GM23338 (cell line): ENCODE data around the gene EHF. TPM values are rescaled to one million over a fixed set of nuclear protein-coding genes. Genes with fewer than 3 reads are reported as not detected.

Source experiments
- ATAC-seq: fragments of 200-7000 bp; cut with Tn5 transposase; 3 replicates; pipeline ENCODE4 v1.9.1; 2020
- DNase-seq: peaks from one replicate; pipeline ENCODE4 v3.0.0-alpha.2; 2015; ENCODE audit warnings: low spot score
- H2AFZ ChIP-seq: fragments of 200-600 bp; sonication (generic); 2 replicates; pipeline ENCODE4 v1.8.0; 2016; ENCODE audit warnings: antibody characterized with exemption, mild to moderate bottlenecking, moderate library complexity
- H3F3A ChIP-seq: fragments of 200-600 bp; sonication (generic); replicated peaks from 2 replicates; pipeline ENCODE4 v1.8.0; 2017; ENCODE audit warnings: antibody characterized with exemption, mixed run types, low read depth
- H3K27ac ChIP-seq: fragments of 200-600 bp; sonication (generic); 2 replicates; pipeline ENCODE4 v1.6.1; 2016; ENCODE audit warnings: low read depth
- H3K27me3 ChIP-seq: fragments of 200-600 bp; sonication (generic); 2 replicates; pipeline ENCODE4 v1.8.0; 2016; ENCODE audit warnings: mild to moderate bottlenecking, mixed run types, moderate library complexity; ENCODE audit not compliant: insufficient read depth
- H3K36me3 ChIP-seq: fragments of 200-600 bp; sonication (generic); 2 replicates; pipeline ENCODE4 v1.8.0; 2016; ENCODE audit warnings: mild to moderate bottlenecking; ENCODE audit not compliant: insufficient read depth
- H3K4me1 ChIP-seq: fragments of 200-600 bp; sonication (generic); 2 replicates; pipeline ENCODE4 v1.8.0; 2016; ENCODE audit warnings: mild to moderate bottlenecking, moderate library complexity; ENCODE audit not compliant: insufficient read depth
- H3K4me2 ChIP-seq: fragments of 200-600 bp; sonication (generic); 2 replicates; pipeline ENCODE4 v1.7.1; 2017; ENCODE audit warnings: mixed run types
- H3K4me3 ChIP-seq: fragments of 200-600 bp; sonication (generic); 2 replicates; pipeline ENCODE4 v1.6.1; 2016; ENCODE audit warnings: mixed run types
- H3K79me2 ChIP-seq: fragments of 200-600 bp; sonication (generic); replicated peaks from 2 replicates; pipeline ENCODE4 v1.8.0; 2017; ENCODE audit warnings: mild to moderate bottlenecking; ENCODE audit not compliant: insufficient read depth
- H3K9me2 ChIP-seq: fragments of 200-600 bp; sonication (generic); 2 replicates; pipeline ENCODE4 v1.8.0; 2017; ENCODE audit not compliant: insufficient read depth
- H4K20me1 ChIP-seq: fragments of 200-600 bp; sonication (generic); replicated peaks from 2 replicates; pipeline ENCODE4 v1.8.0; 2017; ENCODE audit warnings: mild to moderate bottlenecking; ENCODE audit not compliant: insufficient read depth
- H3K27ac Mint-ChIP-seq: 2 replicates; pipeline ENCODE4 v1.8.0; 2020; ENCODE audit warnings: inconsistent platforms, mild to moderate bottlenecking, moderate library complexity, mixed read lengths
- H3K27me3 Mint-ChIP-seq: 3 replicates; pipeline ENCODE4 v1.8.0; 2022; ENCODE audit warnings: low read depth, mild to moderate bottlenecking, moderate library complexity, mixed read lengths, inconsistent platforms; ENCODE audit not compliant: insufficient read depth, poor library complexity
- H3K36me3 Mint-ChIP-seq: 3 replicates; pipeline ENCODE4 v1.8.0; 2021; ENCODE audit warnings: low read depth, mild to moderate bottlenecking, inconsistent platforms, moderate library complexity, mixed read lengths
- H3K4me1 Mint-ChIP-seq: 3 replicates; pipeline ENCODE4 v1.8.0; 2020; ENCODE audit warnings: mild to moderate bottlenecking, inconsistent platforms, mixed read lengths
- H3K4me3 Mint-ChIP-seq: 3 replicates; pipeline ENCODE4 v1.8.0; 2021; ENCODE audit warnings: moderate library complexity, mild to moderate bottlenecking, inconsistent platforms, mixed read lengths
- H3K9me3 Mint-ChIP-seq: 3 replicates; pipeline ENCODE4 v1.8.0; 2020; ENCODE audit warnings: moderate library complexity, mild to moderate bottlenecking, inconsistent platforms, mixed read lengths
- CREB1 ChIP-seq: fragments of 250-450 bp; sonication (Bioruptor Pico); IDR thresholded peaks from 2 replicates; pipeline ENCODE4 v1.5.0; 2020; ENCODE audit warnings: low read depth, mild to moderate bottlenecking, moderate library complexity
- EZH2 ChIP-seq: fragments of 200-600 bp; sonication (generic); IDR thresholded peaks from one replicate; pipeline ENCODE4 v1.8.0; 2017; ENCODE audit warnings: antibody characterized with exemption, mild to moderate bottlenecking, low read depth; ENCODE audit not compliant: unreplicated experiment
- JUNB ChIP-seq: IDR thresholded peaks from one replicate; pipeline ENCODE4 v1.6.1; 2016; ENCODE audit warnings: antibody characterized with exemption; ENCODE audit not compliant: unreplicated experiment
- NANOG ChIP-seq: IDR thresholded peaks from 2 replicates; pipeline ENCODE4 v1.6.1; 2016; ENCODE audit warnings: antibody characterized with exemption, borderline replicate concordance
- POLR2AphosphoS5 ChIP-seq: IDR thresholded peaks from 2 replicates; pipeline ENCODE4 v1.6.1; 2016; ENCODE audit warnings: antibody characterized with exemption, low read depth
- STAT1 ChIP-seq: IDR thresholded peaks from one replicate; pipeline ENCODE4 v1.6.1; 2016; ENCODE audit warnings: antibody characterized with exemption; ENCODE audit not compliant: unreplicated experiment
- ZNF331 ChIP-seq: fragments of 250-450 bp; sonication (Bioruptor Pico); IDR thresholded peaks from 2 replicates; pipeline ENCODE4 v1.5.0; 2020; ENCODE audit warnings: low read depth, mild to moderate bottlenecking, moderate library complexity
- polyA plus RNA-seq: library from polyadenylated mRNA; unstranded; fragments of >200 nt; fragmentation: Nextera tagmentation; extraction: Ambion mirVana; gene quantifications from 2 replicates; pipeline ENCODE4 v1.2.1, GENCODE V29; 2016
- total RNA-seq: library from RNA; depleted of rRNA; stranded (reverse); fragments of >200 nt; shearing (Covaris generic); gene quantifications from 2 replicates; pipeline ENCODE4 v1.2.3, GENCODE V29; 2014
- TF ChIP-seq, protein P1 (sequence below): fragments of 250-450 bp; sonication (Bioruptor Pico); IDR thresholded peaks from 2 replicates; pipeline ENCODE4 v1.5.0; 2020; ENCODE audit warnings: mild to moderate bottlenecking, moderate library complexity
- TF ChIP-seq, protein P2 (sequence below): IDR thresholded peaks from one replicate; pipeline ENCODE4 v1.6.1; 2018; ENCODE audit warnings: antibody characterized with exemption; ENCODE audit not compliant: unreplicated experiment
- TF ChIP-seq, protein P3 (sequence below): IDR thresholded peaks from 2 replicates; pipeline ENCODE4 v1.6.1; 2016; ENCODE audit warnings: antibody characterized with exemption
- TF ChIP-seq, protein P4 (sequence below), 2 experiments: fragments of 200-600 bp in 1 of 2; sonication (generic) in 1 of 2; conservative IDR thresholded peaks; 2 replicates each; pipeline versions ENCODE4 v1.5.1 to v1.6.1; 2016 to 2017; ENCODE audit warnings: antibody characterized with exemption in 2 of 2, low read depth in 2 of 2, mild to moderate bottlenecking in 2 of 2, moderate library complexity in 1 of 2

EHF gene
- total and polyA plus RNA-seq, 2 experiments from 2014 or later: not detected

DNA sequence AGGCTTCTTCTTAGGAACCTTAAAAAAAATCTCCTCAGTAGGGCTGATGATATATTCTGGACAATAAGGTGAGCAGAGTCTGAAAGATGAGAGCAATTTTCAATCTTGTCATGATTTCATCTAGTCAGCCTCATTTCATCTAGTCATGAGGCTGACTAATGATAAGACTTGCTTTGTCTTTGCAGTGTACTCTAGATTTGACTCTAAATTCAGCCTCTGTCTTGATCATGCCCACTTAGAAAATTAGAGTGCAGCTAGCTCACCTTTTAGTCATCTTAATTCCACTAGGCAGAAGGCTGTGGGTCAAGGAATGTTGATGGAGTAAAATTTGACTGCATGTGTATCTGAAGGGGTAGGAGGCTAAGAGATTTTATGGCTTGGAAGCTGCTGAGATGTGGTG, 5.5 kb downstream of the EHF start:
- DNase-seq (no peak), ATAC-seq (no peak)
- H3K36me3 ChIP-seq: no peaks in the 10 kb centered on the region
- Mint-ChIP-seq H3K27me3 (peaks cover 3% of the 10 kb centered on the region), H3K27ac (no peak overlapping the region), H3K9me3 (no peaks in the 10 kb centered on the region; the same call in 2 of the 3 replicates), H3K4me3 (no peak overlapping the region), H3K36me3 (no peaks in the 10 kb centered on the region), H3K4me1 (no peaks in the 10 kb centered on the region)
- no peaks in the 10 kb centered on the region for H3F3A ChIP-seq
- H3K27ac ChIP-seq: no peak overlapping the region
- H4K20me1 ChIP-seq: no peaks in the 10 kb centered on the region
- no peak overlapping the region for H2AFZ ChIP-seq
- TF ChIP-seq JUNB (no peak), ZNF331 (CRISPR knock-in tag) (no peak), CREB1 (CRISPR knock-in tag) (no peak), NANOG (no peak), POLR2AphosphoS5 (no peak), STAT1 (no peak), EZH2 (no peak)
- TF ChIP-seq, protein P1, sequence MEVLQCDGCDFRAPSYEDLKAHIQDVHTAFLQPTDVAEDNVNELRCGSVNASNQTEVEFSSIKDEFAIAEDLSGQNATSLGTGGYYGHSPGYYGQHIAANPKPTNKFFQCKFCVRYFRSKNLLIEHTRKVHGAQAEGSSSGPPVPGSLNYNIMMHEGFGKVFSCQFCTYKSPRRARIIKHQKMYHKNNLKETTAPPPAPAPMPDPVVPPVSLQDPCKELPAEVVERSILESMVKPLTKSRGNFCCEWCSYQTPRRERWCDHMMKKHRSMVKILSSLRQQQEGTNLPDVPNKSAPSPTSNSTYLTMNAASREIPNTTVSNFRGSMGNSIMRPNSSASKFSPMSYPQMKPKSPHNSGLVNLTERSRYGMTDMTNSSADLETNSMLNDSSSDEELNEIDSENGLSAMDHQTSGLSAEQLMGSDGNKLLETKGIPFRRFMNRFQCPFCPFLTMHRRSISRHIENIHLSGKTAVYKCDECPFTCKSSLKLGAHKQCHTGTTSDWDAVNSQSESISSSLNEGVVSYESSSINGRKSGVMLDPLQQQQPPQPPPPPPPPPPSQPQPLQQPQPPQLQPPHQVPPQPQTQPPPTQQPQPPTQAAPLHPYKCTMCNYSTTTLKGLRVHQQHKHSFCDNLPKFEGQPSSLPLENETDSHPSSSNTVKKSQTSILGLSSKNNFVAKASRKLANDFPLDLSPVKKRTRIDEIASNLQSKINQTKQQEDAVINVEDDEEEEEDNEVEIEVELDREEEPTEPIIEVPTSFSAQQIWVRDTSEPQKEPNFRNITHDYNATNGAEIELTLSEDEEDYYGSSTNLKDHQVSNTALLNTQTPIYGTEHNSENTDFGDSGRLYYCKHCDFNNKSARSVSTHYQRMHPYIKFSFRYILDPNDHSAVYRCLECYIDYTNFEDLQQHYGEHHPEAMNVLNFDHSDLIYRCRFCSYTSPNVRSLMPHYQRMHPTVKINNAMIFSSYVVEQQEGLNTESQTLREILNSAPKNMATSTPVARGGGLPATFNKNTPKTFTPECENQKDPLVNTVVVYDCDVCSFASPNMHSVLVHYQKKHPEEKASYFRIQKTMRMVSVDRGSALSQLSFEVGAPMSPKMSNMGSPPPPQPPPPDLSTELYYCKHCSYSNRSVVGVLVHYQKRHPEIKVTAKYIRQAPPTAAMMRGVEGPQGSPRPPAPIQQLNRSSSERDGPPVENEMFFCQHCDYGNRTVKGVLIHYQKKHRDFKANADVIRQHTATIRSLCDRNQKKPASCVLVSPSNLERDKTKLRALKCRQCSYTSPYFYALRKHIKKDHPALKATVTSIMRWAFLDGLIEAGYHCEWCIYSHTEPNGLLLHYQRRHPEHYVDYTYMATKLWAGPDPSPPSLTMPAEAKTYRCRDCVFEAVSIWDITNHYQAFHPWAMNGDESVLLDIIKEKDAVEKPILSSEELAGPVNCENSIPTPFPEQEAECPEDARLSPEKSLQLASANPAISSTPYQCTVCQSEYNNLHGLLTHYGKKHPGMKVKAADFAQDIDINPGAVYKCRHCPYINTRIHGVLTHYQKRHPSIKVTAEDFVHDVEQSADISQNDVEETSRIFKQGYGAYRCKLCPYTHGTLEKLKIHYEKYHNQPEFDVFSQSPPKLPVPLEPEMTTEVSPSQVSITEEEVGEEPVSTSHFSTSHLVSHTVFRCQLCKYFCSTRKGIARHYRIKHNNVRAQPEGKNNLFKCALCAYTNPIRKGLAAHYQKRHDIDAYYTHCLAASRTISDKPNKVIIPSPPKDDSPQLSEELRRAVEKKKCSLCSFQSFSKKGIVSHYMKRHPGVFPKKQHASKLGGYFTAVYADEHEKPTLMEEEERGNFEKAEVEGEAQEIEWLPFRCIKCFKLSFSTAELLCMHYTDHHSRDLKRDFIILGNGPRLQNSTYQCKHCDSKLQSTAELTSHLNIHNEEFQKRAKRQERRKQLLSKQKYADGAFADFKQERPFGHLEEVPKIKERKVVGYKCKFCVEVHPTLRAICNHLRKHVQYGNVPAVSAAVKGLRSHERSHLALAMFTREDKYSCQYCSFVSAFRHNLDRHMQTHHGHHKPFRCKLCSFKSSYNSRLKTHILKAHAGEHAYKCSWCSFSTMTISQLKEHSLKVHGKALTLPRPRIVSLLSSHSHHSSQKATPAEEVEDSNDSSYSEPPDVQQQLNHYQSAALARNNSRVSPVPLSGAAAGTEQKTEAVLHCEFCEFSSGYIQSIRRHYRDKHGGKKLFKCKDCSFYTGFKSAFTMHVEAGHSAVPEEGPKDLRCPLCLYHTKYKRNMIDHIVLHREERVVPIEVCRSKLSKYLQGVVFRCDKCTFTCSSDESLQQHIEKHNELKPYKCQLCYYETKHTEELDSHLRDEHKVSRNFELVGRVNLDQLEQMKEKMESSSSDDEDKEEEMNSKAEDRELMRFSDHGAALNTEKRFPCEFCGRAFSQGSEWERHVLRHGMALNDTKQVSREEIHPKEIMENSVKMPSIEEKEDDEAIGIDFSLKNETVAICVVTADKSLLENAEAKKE: no peak
- TF ChIP-seq, protein P2, sequence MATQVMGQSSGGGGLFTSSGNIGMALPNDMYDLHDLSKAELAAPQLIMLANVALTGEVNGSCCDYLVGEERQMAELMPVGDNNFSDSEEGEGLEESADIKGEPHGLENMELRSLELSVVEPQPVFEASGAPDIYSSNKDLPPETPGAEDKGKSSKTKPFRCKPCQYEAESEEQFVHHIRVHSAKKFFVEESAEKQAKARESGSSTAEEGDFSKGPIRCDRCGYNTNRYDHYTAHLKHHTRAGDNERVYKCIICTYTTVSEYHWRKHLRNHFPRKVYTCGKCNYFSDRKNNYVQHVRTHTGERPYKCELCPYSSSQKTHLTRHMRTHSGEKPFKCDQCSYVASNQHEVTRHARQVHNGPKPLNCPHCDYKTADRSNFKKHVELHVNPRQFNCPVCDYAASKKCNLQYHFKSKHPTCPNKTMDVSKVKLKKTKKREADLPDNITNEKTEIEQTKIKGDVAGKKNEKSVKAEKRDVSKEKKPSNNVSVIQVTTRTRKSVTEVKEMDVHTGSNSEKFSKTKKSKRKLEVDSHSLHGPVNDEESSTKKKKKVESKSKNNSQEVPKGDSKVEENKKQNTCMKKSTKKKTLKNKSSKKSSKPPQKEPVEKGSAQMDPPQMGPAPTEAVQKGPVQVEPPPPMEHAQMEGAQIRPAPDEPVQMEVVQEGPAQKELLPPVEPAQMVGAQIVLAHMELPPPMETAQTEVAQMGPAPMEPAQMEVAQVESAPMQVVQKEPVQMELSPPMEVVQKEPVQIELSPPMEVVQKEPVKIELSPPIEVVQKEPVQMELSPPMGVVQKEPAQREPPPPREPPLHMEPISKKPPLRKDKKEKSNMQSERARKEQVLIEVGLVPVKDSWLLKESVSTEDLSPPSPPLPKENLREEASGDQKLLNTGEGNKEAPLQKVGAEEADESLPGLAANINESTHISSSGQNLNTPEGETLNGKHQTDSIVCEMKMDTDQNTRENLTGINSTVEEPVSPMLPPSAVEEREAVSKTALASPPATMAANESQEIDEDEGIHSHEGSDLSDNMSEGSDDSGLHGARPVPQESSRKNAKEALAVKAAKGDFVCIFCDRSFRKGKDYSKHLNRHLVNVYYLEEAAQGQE: no peak
- TF ChIP-seq, protein P3, sequence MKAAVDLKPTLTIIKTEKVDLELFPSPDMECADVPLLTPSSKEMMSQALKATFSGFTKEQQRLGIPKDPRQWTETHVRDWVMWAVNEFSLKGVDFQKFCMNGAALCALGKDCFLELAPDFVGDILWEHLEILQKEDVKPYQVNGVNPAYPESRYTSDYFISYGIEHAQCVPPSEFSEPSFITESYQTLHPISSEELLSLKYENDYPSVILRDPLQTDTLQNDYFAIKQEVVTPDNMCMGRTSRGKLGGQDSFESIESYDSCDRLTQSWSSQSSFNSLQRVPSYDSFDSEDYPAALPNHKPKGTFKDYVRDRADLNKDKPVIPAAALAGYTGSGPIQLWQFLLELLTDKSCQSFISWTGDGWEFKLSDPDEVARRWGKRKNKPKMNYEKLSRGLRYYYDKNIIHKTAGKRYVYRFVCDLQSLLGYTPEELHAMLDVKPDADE: no peak
- TF ChIP-seq, protein P4, sequence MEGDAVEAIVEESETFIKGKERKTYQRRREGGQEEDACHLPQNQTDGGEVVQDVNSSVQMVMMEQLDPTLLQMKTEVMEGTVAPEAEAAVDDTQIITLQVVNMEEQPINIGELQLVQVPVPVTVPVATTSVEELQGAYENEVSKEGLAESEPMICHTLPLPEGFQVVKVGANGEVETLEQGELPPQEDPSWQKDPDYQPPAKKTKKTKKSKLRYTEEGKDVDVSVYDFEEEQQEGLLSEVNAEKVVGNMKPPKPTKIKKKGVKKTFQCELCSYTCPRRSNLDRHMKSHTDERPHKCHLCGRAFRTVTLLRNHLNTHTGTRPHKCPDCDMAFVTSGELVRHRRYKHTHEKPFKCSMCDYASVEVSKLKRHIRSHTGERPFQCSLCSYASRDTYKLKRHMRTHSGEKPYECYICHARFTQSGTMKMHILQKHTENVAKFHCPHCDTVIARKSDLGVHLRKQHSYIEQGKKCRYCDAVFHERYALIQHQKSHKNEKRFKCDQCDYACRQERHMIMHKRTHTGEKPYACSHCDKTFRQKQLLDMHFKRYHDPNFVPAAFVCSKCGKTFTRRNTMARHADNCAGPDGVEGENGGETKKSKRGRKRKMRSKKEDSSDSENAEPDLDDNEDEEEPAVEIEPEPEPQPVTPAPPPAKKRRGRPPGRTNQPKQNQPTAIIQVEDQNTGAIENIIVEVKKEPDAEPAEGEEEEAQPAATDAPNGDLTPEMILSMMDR (conservative IDR thresholded peaks at IDR 0.05; ENCODE audit: low read depth in 2 of 2): no peak
- H3K4me1 ChIP-seq: no peaks in the 10 kb centered on the region
- H3K4me2 ChIP-seq: no peak overlapping the region
- H3K9me2 ChIP-seq: peaks cover 28% of the 10 kb centered on the region
- no peaks in the 10 kb centered on the region for H3K27me3 ChIP-seq
- H3K79me2 ChIP-seq: no peaks in the 10 kb centered on the region
- H3K4me3 ChIP-seq: no peak overlapping the region
